HG03342 (cell line): ENCODE results near the gene MALRD1.

Source experiments
- ATAC-seq: cut with Tn5 transposase; IDR thresholded peaks from one replicate; pipeline ENCODE4 v1.9.1; 2021; ENCODE audit warnings: mild to moderate bottlenecking, moderate library complexity; ENCODE audit not compliant: unreplicated experiment

The MALRD1 gene

GRCh38 chr10:19561181-19561580 lies 512.6 kb downstream of the MALRD1 start:
- ATAC-seq: no peak

GRCh38 chr10:19563388-19564141 lies 515.0 kb downstream of the MALRD1 start:
- no peak for ATAC-seq

- ATAC-seq: no peak
Observed at GRCh38 chr10:19570120-19570519, 521.5 kb downstream of the MALRD1 start.

GRCh38 chr10:19570991-19571390 lies 522.4 kb downstream of the MALRD1 start:
- ATAC-seq: no peak

- no peak for ATAC-seq
Observed at GRCh38 chr10:19572056-19572455, 523.5 kb downstream of the MALRD1 start.

- ATAC-seq: no peak
Observed at GRCh38 chr10:19576576-19576975, 528.0 kb downstream of the MALRD1 start.

GRCh38 chr10:19577381-19577780 lies 528.8 kb downstream of the MALRD1 start:
- no peak for ATAC-seq

GRCh38 chr10:19577807-19578206 lies 529.2 kb downstream of the MALRD1 start:
- ATAC-seq: no peak

- no peak for ATAC-seq
Observed at GRCh38 chr10:19578571-19578970, 530.0 kb downstream of the MALRD1 start.

GRCh38 chr10:19579761-19580545 lies 531.4 kb downstream of the MALRD1 start:
- no peak for ATAC-seq

GRCh38 chr10:19580691-19581090 lies 532.1 kb downstream of the MALRD1 start:
- no peak for ATAC-seq

GRCh38 chr10:19588608-19589007 lies 540.0 kb downstream of the MALRD1 start:
- ATAC-seq: no peak

GRCh38 chr10:19592276-19592675 lies 543.7 kb downstream of the MALRD1 start:
- no peak for ATAC-seq

- no peak for ATAC-seq
Observed at GRCh38 chr10:19595212-19595845, 546.7 kb downstream of the MALRD1 start.

GRCh38 chr10:19605806-19606205 lies 557.2 kb downstream of the MALRD1 start:
- no peak for ATAC-seq

- ATAC-seq: no peak
Observed at GRCh38 chr10:19606968-19607367, 558.4 kb downstream of the MALRD1 start.

- ATAC-seq: no peak
Observed at GRCh38 chr10:19611775-19612174, 563.2 kb downstream of the MALRD1 start.

GRCh38 chr10:19616966-19617365 lies 568.4 kb downstream of the MALRD1 start:
- ATAC-seq: no peak

- no peak for ATAC-seq
Observed at GRCh38 chr10:19620811-19621210, 572.2 kb downstream of the MALRD1 start.

GRCh38 chr10:19623321-19623720 lies 574.7 kb downstream of the MALRD1 start:
- no peak for ATAC-seq

- no peak for ATAC-seq
Observed at GRCh38 chr10:19626156-19626555, 577.6 kb downstream of the MALRD1 start.
